Uterus (tissue), 2 donors: ENCODE data around the gene MTUS2.

Experiments used
- POLR2A ChIP-seq, 2 donors: fragments of 450-650 bp; IDR thresholded peaks; one replicate each; pipeline ENCODE4 v1.6.1; 2016; ENCODE audit warnings: antibody characterized with exemption in 2 of 2, mild to moderate bottlenecking in 1 of 2, moderate library complexity in 1 of 2
- TF ChIP-seq, protein P1 (sequence below), 4 experiments: fragments of 200-600 bp in 2 of 4; fragments of 450-650 bp in 2 of 4; sonication (generic) in 2 of 4; IDR thresholded peaks; one replicate each; pipeline ENCODE4 v1.5.1; 2016 to 2019; ENCODE audit warnings: antibody characterized with exemption in 4 of 4, mild to moderate bottlenecking in 2 of 4, moderate library complexity in 1 of 4

- no peak for TF ChIP-seq POLR2A (IDR thresholded peaks at IDR 0.05)
- TF ChIP-seq, protein P1, sequence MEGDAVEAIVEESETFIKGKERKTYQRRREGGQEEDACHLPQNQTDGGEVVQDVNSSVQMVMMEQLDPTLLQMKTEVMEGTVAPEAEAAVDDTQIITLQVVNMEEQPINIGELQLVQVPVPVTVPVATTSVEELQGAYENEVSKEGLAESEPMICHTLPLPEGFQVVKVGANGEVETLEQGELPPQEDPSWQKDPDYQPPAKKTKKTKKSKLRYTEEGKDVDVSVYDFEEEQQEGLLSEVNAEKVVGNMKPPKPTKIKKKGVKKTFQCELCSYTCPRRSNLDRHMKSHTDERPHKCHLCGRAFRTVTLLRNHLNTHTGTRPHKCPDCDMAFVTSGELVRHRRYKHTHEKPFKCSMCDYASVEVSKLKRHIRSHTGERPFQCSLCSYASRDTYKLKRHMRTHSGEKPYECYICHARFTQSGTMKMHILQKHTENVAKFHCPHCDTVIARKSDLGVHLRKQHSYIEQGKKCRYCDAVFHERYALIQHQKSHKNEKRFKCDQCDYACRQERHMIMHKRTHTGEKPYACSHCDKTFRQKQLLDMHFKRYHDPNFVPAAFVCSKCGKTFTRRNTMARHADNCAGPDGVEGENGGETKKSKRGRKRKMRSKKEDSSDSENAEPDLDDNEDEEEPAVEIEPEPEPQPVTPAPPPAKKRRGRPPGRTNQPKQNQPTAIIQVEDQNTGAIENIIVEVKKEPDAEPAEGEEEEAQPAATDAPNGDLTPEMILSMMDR (IDR thresholded peaks at IDR 0.05): no peak
Observed at GRCh38 chr13:29118471-29118870, 298.3 kb downstream of the MTUS2 start.
